Measurements from ENCODE around the gene CLDN9. TPM values are rescaled to one million over a fixed set of nuclear protein-coding genes. Genes with fewer than 3 reads are reported as not detected.

CLDN9 gene
- total and polyA plus RNA-seq, 9 of the 15 experiments (the other 6 are each of a cell fraction or from before 2014, with no cell fraction given): 0.12 to 0.44 (median 0.22) TPM; not detected in 4

DNA sequence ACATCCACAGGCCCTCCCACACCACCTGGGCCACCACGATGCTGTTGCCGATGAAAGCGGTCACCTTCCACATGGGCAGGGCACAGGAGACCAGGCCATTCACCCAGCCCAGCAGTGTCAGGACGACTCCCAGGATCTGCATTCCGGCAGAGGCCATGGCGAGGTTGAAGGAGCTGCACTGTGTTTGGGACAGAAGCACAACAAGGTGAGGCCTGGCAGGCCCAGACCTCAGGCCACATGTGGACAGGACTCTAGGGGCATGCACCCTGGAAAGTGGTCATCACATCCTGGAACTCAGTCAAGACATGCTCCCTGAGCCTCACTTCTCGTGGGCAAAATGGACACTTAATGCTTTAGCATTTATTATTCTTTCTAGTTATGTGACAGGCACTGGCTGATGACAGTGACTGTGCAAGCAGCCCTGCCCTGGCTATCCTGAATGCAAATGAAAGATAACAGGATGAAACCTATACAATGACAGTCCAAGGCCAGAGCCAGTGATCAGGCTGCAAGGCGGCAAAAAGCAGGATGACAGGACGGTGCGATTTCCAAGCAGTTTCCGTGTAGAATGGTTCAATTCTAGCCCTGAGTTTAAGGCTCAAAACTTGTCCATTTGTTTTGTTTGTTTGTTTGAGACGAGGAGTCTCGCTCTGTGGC is 3.3 kb downstream of the CLDN9 start (continued):
- no peak for TF ChIP-seq FUS (optimal IDR thresholded peaks at IDR 0.05; ENCODE audit: low read depth, low read length)
- TF ChIP-seq, protein P1, sequence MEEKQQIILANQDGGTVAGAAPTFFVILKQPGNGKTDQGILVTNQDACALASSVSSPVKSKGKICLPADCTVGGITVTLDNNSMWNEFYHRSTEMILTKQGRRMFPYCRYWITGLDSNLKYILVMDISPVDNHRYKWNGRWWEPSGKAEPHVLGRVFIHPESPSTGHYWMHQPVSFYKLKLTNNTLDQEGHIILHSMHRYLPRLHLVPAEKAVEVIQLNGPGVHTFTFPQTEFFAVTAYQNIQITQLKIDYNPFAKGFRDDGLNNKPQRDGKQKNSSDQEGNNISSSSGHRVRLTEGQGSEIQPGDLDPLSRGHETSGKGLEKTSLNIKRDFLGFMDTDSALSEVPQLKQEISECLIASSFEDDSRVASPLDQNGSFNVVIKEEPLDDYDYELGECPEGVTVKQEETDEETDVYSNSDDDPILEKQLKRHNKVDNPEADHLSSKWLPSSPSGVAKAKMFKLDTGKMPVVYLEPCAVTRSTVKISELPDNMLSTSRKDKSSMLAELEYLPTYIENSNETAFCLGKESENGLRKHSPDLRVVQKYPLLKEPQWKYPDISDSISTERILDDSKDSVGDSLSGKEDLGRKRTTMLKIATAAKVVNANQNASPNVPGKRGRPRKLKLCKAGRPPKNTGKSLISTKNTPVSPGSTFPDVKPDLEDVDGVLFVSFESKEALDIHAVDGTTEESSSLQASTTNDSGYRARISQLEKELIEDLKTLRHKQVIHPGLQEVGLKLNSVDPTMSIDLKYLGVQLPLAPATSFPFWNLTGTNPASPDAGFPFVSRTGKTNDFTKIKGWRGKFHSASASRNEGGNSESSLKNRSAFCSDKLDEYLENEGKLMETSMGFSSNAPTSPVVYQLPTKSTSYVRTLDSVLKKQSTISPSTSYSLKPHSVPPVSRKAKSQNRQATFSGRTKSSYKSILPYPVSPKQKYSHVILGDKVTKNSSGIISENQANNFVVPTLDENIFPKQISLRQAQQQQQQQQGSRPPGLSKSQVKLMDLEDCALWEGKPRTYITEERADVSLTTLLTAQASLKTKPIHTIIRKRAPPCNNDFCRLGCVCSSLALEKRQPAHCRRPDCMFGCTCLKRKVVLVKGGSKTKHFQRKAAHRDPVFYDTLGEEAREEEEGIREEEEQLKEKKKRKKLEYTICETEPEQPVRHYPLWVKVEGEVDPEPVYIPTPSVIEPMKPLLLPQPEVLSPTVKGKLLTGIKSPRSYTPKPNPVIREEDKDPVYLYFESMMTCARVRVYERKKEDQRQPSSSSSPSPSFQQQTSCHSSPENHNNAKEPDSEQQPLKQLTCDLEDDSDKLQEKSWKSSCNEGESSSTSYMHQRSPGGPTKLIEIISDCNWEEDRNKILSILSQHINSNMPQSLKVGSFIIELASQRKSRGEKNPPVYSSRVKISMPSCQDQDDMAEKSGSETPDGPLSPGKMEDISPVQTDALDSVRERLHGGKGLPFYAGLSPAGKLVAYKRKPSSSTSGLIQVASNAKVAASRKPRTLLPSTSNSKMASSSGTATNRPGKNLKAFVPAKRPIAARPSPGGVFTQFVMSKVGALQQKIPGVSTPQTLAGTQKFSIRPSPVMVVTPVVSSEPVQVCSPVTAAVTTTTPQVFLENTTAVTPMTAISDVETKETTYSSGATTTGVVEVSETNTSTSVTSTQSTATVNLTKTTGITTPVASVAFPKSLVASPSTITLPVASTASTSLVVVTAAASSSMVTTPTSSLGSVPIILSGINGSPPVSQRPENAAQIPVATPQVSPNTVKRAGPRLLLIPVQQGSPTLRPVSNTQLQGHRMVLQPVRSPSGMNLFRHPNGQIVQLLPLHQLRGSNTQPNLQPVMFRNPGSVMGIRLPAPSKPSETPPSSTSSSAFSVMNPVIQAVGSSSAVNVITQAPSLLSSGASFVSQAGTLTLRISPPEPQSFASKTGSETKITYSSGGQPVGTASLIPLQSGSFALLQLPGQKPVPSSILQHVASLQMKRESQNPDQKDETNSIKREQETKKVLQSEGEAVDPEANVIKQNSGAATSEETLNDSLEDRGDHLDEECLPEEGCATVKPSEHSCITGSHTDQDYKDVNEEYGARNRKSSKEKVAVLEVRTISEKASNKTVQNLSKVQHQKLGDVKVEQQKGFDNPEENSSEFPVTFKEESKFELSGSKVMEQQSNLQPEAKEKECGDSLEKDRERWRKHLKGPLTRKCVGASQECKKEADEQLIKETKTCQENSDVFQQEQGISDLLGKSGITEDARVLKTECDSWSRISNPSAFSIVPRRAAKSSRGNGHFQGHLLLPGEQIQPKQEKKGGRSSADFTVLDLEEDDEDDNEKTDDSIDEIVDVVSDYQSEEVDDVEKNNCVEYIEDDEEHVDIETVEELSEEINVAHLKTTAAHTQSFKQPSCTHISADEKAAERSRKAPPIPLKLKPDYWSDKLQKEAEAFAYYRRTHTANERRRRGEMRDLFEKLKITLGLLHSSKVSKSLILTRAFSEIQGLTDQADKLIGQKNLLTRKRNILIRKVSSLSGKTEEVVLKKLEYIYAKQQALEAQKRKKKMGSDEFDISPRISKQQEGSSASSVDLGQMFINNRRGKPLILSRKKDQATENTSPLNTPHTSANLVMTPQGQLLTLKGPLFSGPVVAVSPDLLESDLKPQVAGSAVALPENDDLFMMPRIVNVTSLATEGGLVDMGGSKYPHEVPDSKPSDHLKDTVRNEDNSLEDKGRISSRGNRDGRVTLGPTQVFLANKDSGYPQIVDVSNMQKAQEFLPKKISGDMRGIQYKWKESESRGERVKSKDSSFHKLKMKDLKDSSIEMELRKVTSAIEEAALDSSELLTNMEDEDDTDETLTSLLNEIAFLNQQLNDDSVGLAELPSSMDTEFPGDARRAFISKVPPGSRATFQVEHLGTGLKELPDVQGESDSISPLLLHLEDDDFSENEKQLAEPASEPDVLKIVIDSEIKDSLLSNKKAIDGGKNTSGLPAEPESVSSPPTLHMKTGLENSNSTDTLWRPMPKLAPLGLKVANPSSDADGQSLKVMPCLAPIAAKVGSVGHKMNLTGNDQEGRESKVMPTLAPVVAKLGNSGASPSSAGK (IDR thresholded peaks at IDR 0.05): peak; percentile 40; the same call in 1 of the 2 replicates
- TF ChIP-seq SLC30A9 (CRISPR knock-in tag; IDR thresholded peaks at IDR 0.05): no peak
- TF ChIP-seq L3MBTL2 (IDR thresholded peaks at IDR 0.05): peak; percentile 26; the same call in 1 of the 2 replicates
- no peak for TF ChIP-seq ZNF586 (CRISPR knock-in tag; conservative IDR thresholded peaks at IDR 0.05)
- no peak for TF ChIP-seq TSHZ1 (CRISPR knock-in tag; IDR thresholded peaks at IDR 0.05)
- no peak for TF ChIP-seq TFAM (CRISPR knock-in tag; conservative IDR thresholded peaks at IDR 0.05)
- TF ChIP-seq RBFOX2 (IDR thresholded peaks at IDR 0.05; ENCODE audit: low read depth, low read length): no peak
- TF ChIP-seq ZNF780A (CRISPR knock-in tag; IDR thresholded peaks at IDR 0.05): no peak
